Measurements from ENCODE around the gene PARVB.

DNA sequence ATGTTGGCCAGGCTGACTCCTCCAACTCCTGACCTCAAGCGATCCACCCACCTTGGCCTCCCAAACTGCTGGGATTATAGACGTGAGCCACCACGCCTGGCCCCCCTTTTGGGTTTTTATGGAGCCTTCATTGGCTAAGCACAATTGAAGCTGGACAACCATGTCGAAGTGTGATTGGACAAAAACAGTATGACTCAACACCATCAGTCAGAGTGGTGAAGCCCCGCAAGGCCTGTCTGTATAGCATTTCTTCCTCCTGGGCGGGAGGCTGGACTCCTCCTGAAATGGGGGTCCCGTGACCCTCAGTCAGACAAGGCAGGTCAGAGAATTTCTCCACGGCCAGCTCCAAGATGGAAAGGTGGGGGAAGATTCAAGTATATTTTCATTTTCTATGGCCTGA lies 3.1 kb upstream of the PARVB start:
- TF ChIP-seq CTCF (conservative IDR thresholded peaks at IDR 0.05), result no peak
- TF ChIP-seq EZH2 (IDR thresholded peaks at IDR 0.05; ENCODE audit: low read depth), result no peak
